CD8-positive, alpha-beta memory T cell (primary cell): ENCODE measurements around the gene BTNL3. TPM values are rescaled to one million over a fixed set of nuclear protein-coding genes. Genes with fewer than 3 reads are reported as not detected.

Experiments
- CTCF ChIA-PET: fragments of 350-600 bp; sonication (Branson Sonifier 250); formaldehyde crosslinking; loops from one replicate; lab custom pipeline; 2021; ENCODE audit warnings: antibody characterized with exemption; lab: Charles Lee
- POLR2A ChIA-PET: fragments of 350-600 bp; sonication (Branson Sonifier 250); formaldehyde crosslinking; loops from one replicate; lab custom pipeline; 2021; ENCODE audit warnings: antibody characterized with exemption; lab: Charles Lee
- DNase-seq, 5 donors: peaks; one replicate each; pipeline versions ENCODE4 v3.0.0 to v3.0.0-alpha.2; 2020 to 2022; ENCODE audit warnings: mixed read lengths in 1 of 5
- H3K27ac ChIP-seq: one replicate; pipeline ENCODE4 v1.7.0; 2013; ENCODE audit warnings: low read depth, mild to moderate bottlenecking, low read length, moderate library complexity
- H3K27me3 ChIP-seq: 2 replicates; pipeline ENCODE4 v1.7.0; 2013; ENCODE audit warnings: low read length, mild to moderate bottlenecking; ENCODE audit not compliant: insufficient read depth, poor library complexity, severe bottlenecking
- H3K36me3 ChIP-seq: 2 replicates; pipeline ENCODE4 v1.7.0; 2013; ENCODE audit warnings: mild to moderate bottlenecking, low read length, moderate library complexity; ENCODE audit not compliant: insufficient read depth
- H3K4me1 ChIP-seq: 2 replicates; pipeline ENCODE4 v1.7.0; 2013; ENCODE audit warnings: mild to moderate bottlenecking, low read length, moderate library complexity; ENCODE audit not compliant: insufficient read depth
- H3K4me3 ChIP-seq: 2 replicates; pipeline ENCODE4 v1.7.0; 2013; ENCODE audit warnings: mild to moderate bottlenecking, low read length
- H3K9me3 ChIP-seq: 2 replicates; pipeline ENCODE4 v1.7.0; 2013; ENCODE audit warnings: mild to moderate bottlenecking, low read length
- H3K27ac Mint-ChIP-seq, 8 donors: one replicate each; pipeline ENCODE4 v1.8.0; 2020 to 2021; ENCODE audit warnings: mixed read lengths in 8 of 8, mild to moderate bottlenecking in 6 of 8, inconsistent platforms in 3 of 8, moderate library complexity in 3 of 8
- H3K27me3 Mint-ChIP-seq, 2 donors: one replicate each; pipeline ENCODE4 v1.8.0; 2020 to 2021; ENCODE audit warnings: mixed read lengths in 2 of 2, mild to moderate bottlenecking in 1 of 2, moderate library complexity in 1 of 2
- H3K36me3 Mint-ChIP-seq, 3 donors: one replicate each; pipeline ENCODE4 v1.8.0; 2020 to 2021; ENCODE audit warnings: mixed read lengths in 3 of 3, inconsistent platforms in 1 of 3, mild to moderate bottlenecking in 1 of 3
- H3K4me1 Mint-ChIP-seq, 3 donors: one replicate each; pipeline ENCODE4 v1.8.0; 2020 to 2021; ENCODE audit warnings: mixed read lengths in 3 of 3, inconsistent platforms in 1 of 3, mild to moderate bottlenecking in 1 of 3
- H3K4me3 Mint-ChIP-seq, 7 donors: one replicate each; pipeline ENCODE4 v1.8.0; 2020 to 2021; ENCODE audit warnings: mixed read lengths in 7 of 7, mild to moderate bottlenecking in 6 of 7, moderate library complexity in 4 of 7, inconsistent platforms in 2 of 7
- H3K9me3 Mint-ChIP-seq, 5 donors: one replicate each; pipeline ENCODE4 v1.8.0; 2020 to 2022; ENCODE audit warnings: mixed read lengths in 5 of 5, mild to moderate bottlenecking in 3 of 5, moderate library complexity in 2 of 5, inconsistent platforms in 1 of 5
- polyA plus RNA-seq: library from polyadenylated mRNA; unstranded; fragments of 300-500 nt; fragmentation: Illumina TruSeq; gene quantifications from one replicate; pipeline ENCODE4 v1.2.3, GENCODE V29; 2021
- total RNA-seq, 2 experiments: library from RNA; stranded (reverse); gene quantifications; one replicate each; pipeline ENCODE4 v1.2.3, GENCODE V29; 2021

BTNL3 gene
- total and polyA plus RNA-seq, 3 experiments from 2014 or later = not detected

- no peak overlapping the region for H3K27ac ChIP-seq
- H3K27me3 ChIP-seq = no peaks in the 10 kb centered on the region
- no peak for DNase-seq
- H3K4me3 Mint-ChIP-seq = no peak overlapping the region
- no peaks in the 10 kb centered on the region for H3K9me3 ChIP-seq
- peaks cover 0 to 14% (median 9%) of the 10 kb centered on the region in 5 donors for H3K9me3 Mint-ChIP-seq
- no peaks in the 10 kb centered on the region for H3K4me1 Mint-ChIP-seq
- H3K36me3 Mint-ChIP-seq = no peaks in the 10 kb centered on the region
- ChIA-PET CTCF (interaction anchor here (0.7 kb wide), 1 partner anchor 56 kb away, joined by 4 read pairs; no protein-coding TSS in a partner anchor), POLR2A (no interaction called here)
- no peak overlapping the region for H3K4me3 ChIP-seq
- no peaks in the 10 kb centered on the region for H3K4me1 ChIP-seq
- H3K36me3 ChIP-seq = no peaks in the 10 kb centered on the region
- H3K27ac Mint-ChIP-seq = no peak overlapping the region
- H3K27me3 Mint-ChIP-seq = peaks cover 30 to 55% of the 10 kb centered on the region in 2 donors
Observed at GRCh38 chr5:181028032-181028819, 39.6 kb downstream of the BTNL3 start.

GRCh38 chr5:181031716-181032115 is 43.1 kb downstream of the BTNL3 start:
- no peak overlapping the region for H3K27ac Mint-ChIP-seq
- no peaks in the 10 kb centered on the region for H3K27me3 ChIP-seq
- H3K9me3 Mint-ChIP-seq = peaks cover 0 to 5% (median 4%) of the 10 kb centered on the region in 5 donors
- no peaks in the 10 kb centered on the region for H3K9me3 ChIP-seq
- no peak overlapping the region for H3K27ac ChIP-seq
- ChIA-PET CTCF (no interaction called here), POLR2A (no interaction called here)
- H3K4me3 ChIP-seq = no peak overlapping the region
- H3K4me1 Mint-ChIP-seq = no peaks in the 10 kb centered on the region
- DNase-seq = no peak
- H3K36me3 Mint-ChIP-seq = no peaks in the 10 kb centered on the region
- no peaks in the 10 kb centered on the region for H3K36me3 ChIP-seq
- peaks cover 13 to 32% of the 10 kb centered on the region in 2 donors for H3K27me3 Mint-ChIP-seq
- H3K4me1 ChIP-seq = no peaks in the 10 kb centered on the region
- H3K4me3 Mint-ChIP-seq = no peak overlapping the region

- H3K27me3 Mint-ChIP-seq = peaks cover 11 to 35% of the 10 kb centered on the region in 2 donors
- Histone ChIP-seq H3K4me3 (no peak overlapping the region), H3K36me3 (no peaks in the 10 kb centered on the region), H3K4me1 (no peaks in the 10 kb centered on the region), H3K27ac (no peak overlapping the region), H3K9me3 (no peaks in the 10 kb centered on the region), H3K27me3 (no peaks in the 10 kb centered on the region)
- no peak overlapping the region for H3K4me3 Mint-ChIP-seq
- ChIA-PET CTCF (no interaction called here), POLR2A (no interaction called here)
- H3K27ac Mint-ChIP-seq = no peak overlapping the region
- H3K36me3 Mint-ChIP-seq = no peaks in the 10 kb centered on the region
- H3K9me3 Mint-ChIP-seq = peaks cover 0 to 5% (median 4%) of the 10 kb centered on the region in 5 donors
- H3K4me1 Mint-ChIP-seq = no peaks in the 10 kb centered on the region
- DNase-seq = no peak
Observed at GRCh38 chr5:181035991-181036815, 47.6 kb downstream of the BTNL3 start.

GRCh38 chr5:181036816-181037364 is 48.2 kb downstream of the BTNL3 start:
- Mint-ChIP-seq H3K9me3 (peaks cover 0 to 1% (median under 1%) of the 10 kb centered on the region in 5 donors), H3K36me3 (no peaks in the 10 kb centered on the region), H3K4me3 (no peak overlapping the region), H3K27ac (no peak overlapping the region), H3K27me3 (peaks cover 11 to 35% of the 10 kb centered on the region in 2 donors), H3K4me1 (no peaks in the 10 kb centered on the region)
- Histone ChIP-seq H3K27ac (no peak overlapping the region), H3K36me3 (no peaks in the 10 kb centered on the region), H3K4me3 (no peak overlapping the region), H3K4me1 (no peaks in the 10 kb centered on the region), H3K27me3 (no peaks in the 10 kb centered on the region), H3K9me3 (no peaks in the 10 kb centered on the region)
- ChIA-PET POLR2A (no interaction called here), CTCF (no interaction called here)
- DNase-seq = no peak

- Histone ChIP-seq H3K4me1 (no peaks in the 10 kb centered on the region), H3K27me3 (no peaks in the 10 kb centered on the region), H3K4me3 (no peak overlapping the region), H3K36me3 (no peaks in the 10 kb centered on the region), H3K27ac (no peak overlapping the region), H3K9me3 (no peaks in the 10 kb centered on the region)
- H3K4me1 Mint-ChIP-seq = no peaks in the 10 kb centered on the region
- no peaks in the 10 kb centered on the region for H3K9me3 Mint-ChIP-seq
- no peak overlapping the region for H3K27ac Mint-ChIP-seq
- no peaks in the 10 kb centered on the region for H3K36me3 Mint-ChIP-seq
- POLR2A ChIA-PET = no interaction called here
- H3K4me3 Mint-ChIP-seq = no peak overlapping the region
- CTCF ChIA-PET = no interaction called here
- no peak for DNase-seq
- H3K27me3 Mint-ChIP-seq = peaks cover 11 to 39% of the 10 kb centered on the region in 2 donors
Observed at GRCh38 chr5:181037365-181037861, 48.8 kb downstream of the BTNL3 start.

GRCh38 chr5:181039471-181039870 is 50.8 kb downstream of the BTNL3 start:
- Mint-ChIP-seq H3K27ac (peak overlapping the region in 1 of 8 donors; percentile 12), H3K27me3 (peaks cover 17 to 44% of the 10 kb centered on the region in 2 donors), H3K4me1 (no peaks in the 10 kb centered on the region), H3K4me3 (no peak overlapping the region), H3K9me3 (no peaks in the 10 kb centered on the region), H3K36me3 (no peaks in the 10 kb centered on the region)
- DNase-seq = no peak
- Histone ChIP-seq H3K9me3 (no peaks in the 10 kb centered on the region), H3K4me1 (no peaks in the 10 kb centered on the region), H3K27me3 (no peaks in the 10 kb centered on the region), H3K27ac (no peak overlapping the region), H3K4me3 (no peak overlapping the region), H3K36me3 (no peaks in the 10 kb centered on the region)
- POLR2A ChIA-PET = no interaction called here
- CTCF ChIA-PET = no interaction called here

- Histone ChIP-seq H3K27me3 (peaks cover 6% of the 10 kb centered on the region), H3K27ac (no peak within 1 kb of the TSS), H3K4me1 (no peaks in the 10 kb centered on the region), H3K4me3 (no peak within 1 kb of the TSS), H3K36me3 (no peaks in the 10 kb centered on the region), H3K9me3 (no peaks in the 10 kb centered on the region)
- Mint-ChIP-seq H3K27me3 (peaks cover 18 to 44% of the 10 kb centered on the region in 2 donors), H3K4me1 (no peaks in the 10 kb centered on the region), H3K36me3 (no peaks in the 10 kb centered on the region), H3K27ac (peak within 1 kb of the TSS in 1 of 8 donors; percentile 26), H3K9me3 (no peaks in the 10 kb centered on the region), H3K4me3 (no peak within 1 kb of the TSS)
- POLR2A ChIA-PET = no interaction called here
- CTCF ChIA-PET = no interaction called here
- DNase-seq = no peak
Observed at GRCh38 chr5:181039931-181040630, 51.4 kb downstream of the BTNL3 start, which contains the start of gene BTNL9. Gene BTNL9 (plus strand): TSS chr5:181040266. CDS start chr5:181045490, 5,224 bp downstream.
